H9 (cell line): ENCODE results near the gene TBL1Y. TPM values are rescaled to one million over a fixed set of nuclear protein-coding genes. Genes with fewer than 3 reads are reported as not detected.

Experiments used
- DNase-seq: peaks from one replicate; pipeline ENCODE4 v3.0.0-alpha.2; 2017
- H2AFZ ChIP-seq: one replicate; pipeline ENCODE4 v1.6.1; 2013; ENCODE audit warnings: mild to moderate bottlenecking, low read length, control low read depth, moderate library complexity
- H2AK5ac ChIP-seq: 2 replicates; pipeline ENCODE4 v1.6.1; 2013; ENCODE audit warnings: low read length, control low read depth, mixed read lengths; ENCODE audit not compliant: insufficient read length
- H2BK120ac ChIP-seq: one replicate; pipeline ENCODE4 v1.6.1; 2013; ENCODE audit warnings: low read depth, mild to moderate bottlenecking, low read length, control low read depth, inconsistent platforms; ENCODE audit not compliant: poor library complexity, severe bottlenecking
- H2BK12ac ChIP-seq: 2 replicates; pipeline ENCODE4 v1.6.1; 2013; ENCODE audit warnings: low read length, control low read depth, mixed read lengths, low read depth; ENCODE audit not compliant: insufficient read length
- H2BK15ac ChIP-seq: 2 replicates; pipeline ENCODE4 v1.6.1; 2013; ENCODE audit warnings: low read depth, low read length, control low read depth
- H2BK20ac ChIP-seq: one replicate; pipeline ENCODE4 v1.6.1; 2013; ENCODE audit warnings: low read depth, mild to moderate bottlenecking, low read length, control low read depth, inconsistent platforms; ENCODE audit not compliant: poor library complexity, severe bottlenecking
- H2BK5ac ChIP-seq: 2 replicates; pipeline ENCODE4 v1.6.1; 2013; ENCODE audit warnings: low read length, control low read depth, mixed read lengths; ENCODE audit not compliant: insufficient read length
- H3K14ac ChIP-seq: 2 replicates; pipeline ENCODE4 v1.6.1; 2013; ENCODE audit warnings: low read length, control low read depth; ENCODE audit not compliant: insufficient read depth
- H3K18ac ChIP-seq: 2 replicates; pipeline ENCODE4 v1.6.1; 2013; ENCODE audit warnings: low read depth, mild to moderate bottlenecking, mixed read lengths, low read length, control low read depth; ENCODE audit not compliant: insufficient read length
- H3K23ac ChIP-seq: 2 replicates; pipeline ENCODE4 v1.6.1; 2013; ENCODE audit warnings: low read length, control low read depth, mixed read lengths, low read depth; ENCODE audit not compliant: insufficient read length
- H3K23me2 ChIP-seq: 2 replicates; pipeline ENCODE4 v1.6.1; 2013; ENCODE audit warnings: low read depth, mild to moderate bottlenecking, mixed read lengths, low read length, control low read depth; ENCODE audit not compliant: insufficient read length, poor library complexity, severe bottlenecking
- H3K27ac ChIP-seq: 2 replicates; pipeline ENCODE4 v1.5.1; 2013; ENCODE audit warnings: low read length, control low read depth, mixed read lengths, low read depth; ENCODE audit not compliant: insufficient read length
- H3K27me3 ChIP-seq: 2 replicates; pipeline ENCODE4 v1.6.1; 2013; ENCODE audit warnings: low read length, control low read depth, inconsistent platforms; ENCODE audit not compliant: insufficient read depth
- H3K4ac ChIP-seq: 2 replicates; pipeline ENCODE4 v1.6.1; 2013; ENCODE audit warnings: low read depth, mild to moderate bottlenecking, control low read depth, inconsistent platforms, low read length, moderate library complexity
- H3K4me1 ChIP-seq: 2 replicates; pipeline ENCODE4 v1.6.1; 2013; ENCODE audit warnings: low read length, control low read depth, inconsistent platforms; ENCODE audit not compliant: insufficient read depth
- H3K4me2 ChIP-seq: 2 replicates; pipeline ENCODE4 v1.6.1; 2013; ENCODE audit warnings: low read length, control low read depth, mixed read lengths; ENCODE audit not compliant: insufficient read length, insufficient read depth
- H3K56ac ChIP-seq: 2 replicates; pipeline ENCODE4 v1.6.1; 2013; ENCODE audit warnings: low read depth, mild to moderate bottlenecking, mixed read lengths, low read length, control low read depth; ENCODE audit not compliant: insufficient read length
- H3K79me1 ChIP-seq: 2 replicates; pipeline ENCODE4 v1.6.1; 2013; ENCODE audit warnings: low read depth, mild to moderate bottlenecking, moderate library complexity, low read length, control low read depth, inconsistent platforms; ENCODE audit not compliant: insufficient read depth, poor library complexity, severe bottlenecking
- H3K79me2 ChIP-seq: 2 replicates; pipeline ENCODE4 v1.6.1; 2013; ENCODE audit warnings: low read length, control low read depth, inconsistent platforms; ENCODE audit not compliant: insufficient read depth
- H3K9ac ChIP-seq: 2 replicates; pipeline ENCODE4 v1.6.1; 2013; ENCODE audit warnings: low read length, control low read depth, mixed read lengths; ENCODE audit not compliant: insufficient read length; ENCODE audit errors: extremely low read depth
- H3K9me3 ChIP-seq: one replicate; pipeline ENCODE4 v1.6.1; 2013; ENCODE audit warnings: low read depth, low read length, inconsistent platforms; ENCODE audit not compliant: control insufficient read depth
- H3T11ph ChIP-seq: one replicate; pipeline ENCODE4 v1.6.1; 2013; ENCODE audit warnings: mild to moderate bottlenecking, low read length, control low read depth, inconsistent platforms
- H4K20me1 ChIP-seq: one replicate; pipeline ENCODE4 v1.6.1; 2013; ENCODE audit not compliant: control insufficient read depth, insufficient read length, insufficient read depth
- H4K5ac ChIP-seq: 2 replicates; pipeline ENCODE4 v1.6.1; 2013; ENCODE audit warnings: low read depth, mild to moderate bottlenecking, mixed read lengths, low read length, control low read depth; ENCODE audit not compliant: insufficient read length
- H4K8ac ChIP-seq: replicated peaks from 2 replicates; pipeline ENCODE4 v1.6.1; 2013; ENCODE audit warnings: low read length, control low read depth, mixed read lengths, low read depth; ENCODE audit not compliant: insufficient read length
- H4K91ac ChIP-seq: 2 replicates; pipeline ENCODE4 v1.6.1; 2013; ENCODE audit warnings: low read depth, mild to moderate bottlenecking, moderate library complexity, mixed read lengths, low read length, control low read depth; ENCODE audit not compliant: insufficient read length
- H3K27ac Mint-ChIP-seq, 3 experiments: 2 replicates in 2 of 3; 3 replicates in 1 of 3; pipeline ENCODE4 v1.8.0; 2020 to 2021; ENCODE audit warnings: mixed read lengths in 3 of 3, mild to moderate bottlenecking in 1 of 3, moderate library complexity in 1 of 3
- H3K27me3 Mint-ChIP-seq: 2 replicates; pipeline ENCODE4 v1.8.0; 2021; ENCODE audit warnings: low read depth, mild to moderate bottlenecking, moderate library complexity, mixed read lengths
- H3K36me3 Mint-ChIP-seq, 3 experiments: 2 replicates in 2 of 3; 3 replicates in 1 of 3; pipeline ENCODE4 v1.8.0; 2020 to 2021; ENCODE audit warnings: low read depth in 3 of 3, mixed read lengths in 3 of 3; ENCODE audit not compliant: insufficient read depth in 1 of 3
- H3K4me1 Mint-ChIP-seq, 2 experiments: 2 replicates each; pipeline ENCODE4 v1.8.0; 2020; ENCODE audit warnings: mixed read lengths in 2 of 2
- H3K4me3 Mint-ChIP-seq, 2 experiments: 2 replicates in 1 of 2; 3 replicates in 1 of 2; pipeline ENCODE4 v1.8.0; 2020 to 2021; ENCODE audit warnings: mild to moderate bottlenecking in 2 of 2, mixed read lengths in 2 of 2, moderate library complexity in 1 of 2
- H3K9me3 Mint-ChIP-seq, 2 experiments: 2 replicates in 1 of 2; 3 replicates in 1 of 2; pipeline ENCODE4 v1.8.0; 2020; ENCODE audit warnings: mild to moderate bottlenecking in 2 of 2, mixed read lengths in 2 of 2, moderate library complexity in 1 of 2
- CTCF ChIP-seq: fragments of 200-600 bp; sonication (generic); conservative IDR thresholded peaks from 3 replicates; pipeline ENCODE4 v1.8.0; 2021; ENCODE audit warnings: antibody characterized with exemption, mild to moderate bottlenecking
- WGBS: extraction: QIAGEN DNeasy Blood & Tissue Kit; methylation state at CpG from one replicate; pipeline ENCODE4 v1.1.7; 2013; ENCODE audit warnings: missing lambda C conversion rate, low lambda C conversion rate, mixed read lengths; ENCODE audit not compliant: insufficient read length; ENCODE audit errors: extremely low coverage; 5-methylcytosine and 5-hydroxymethylcytosine counted together
- total RNA-seq: library from RNA; stranded (reverse); gene quantifications from 2 replicates; pipeline ENCODE4 v1.2.1, GENCODE V29; 2021

Gene TBL1Y
- total RNA-seq, 1 experiment from 2014 or later, result not detected

GRCh38 chrY:6972271-6972887 lies 61.9 kb downstream of the TBL1Y start:
- no peaks in the 10 kb centered on the region for H3K4me1 Mint-ChIP-seq
- Histone ChIP-seq H3K27ac (no peak overlapping the region), H4K8ac (no peak overlapping the region), H4K20me1 (no peaks in the 10 kb centered on the region), H2AFZ (no peak overlapping the region), H3K79me1 (no peaks in the 10 kb centered on the region), H3K4me1 (no peaks in the 10 kb centered on the region), H3K4me2 (no peak overlapping the region), H2BK5ac (no peak overlapping the region), H3K9me3 (no peaks in the 10 kb centered on the region), H3K18ac (no peak overlapping the region), H2BK15ac (no peak overlapping the region), H3K56ac (no peak overlapping the region), H2AK5ac (no peak overlapping the region), H2BK20ac (no peak overlapping the region), H3K23me2 (no peaks in the 10 kb centered on the region), H4K5ac (no peak overlapping the region), H3K79me2 (no peaks in the 10 kb centered on the region), H4K91ac (no peak overlapping the region), H3T11ph (no peak overlapping the region), H2BK12ac (no peak overlapping the region), H3K14ac (no peak overlapping the region), H3K23ac (no peak overlapping the region), H2BK120ac (no peak overlapping the region), H3K27me3 (no peaks in the 10 kb centered on the region), H3K9ac (no peak overlapping the region), H3K4ac (no peak overlapping the region)
- H3K27ac Mint-ChIP-seq, result no peak overlapping the region
- no peaks in the 10 kb centered on the region for H3K27me3 Mint-ChIP-seq
- WGBS, result no CpG with 5 or more reads among the region's 4 CpGs
- no peaks in the 10 kb centered on the region for H3K36me3 Mint-ChIP-seq
- no peak for DNase-seq
- TF ChIP-seq CTCF, result no peak
- H3K4me3 Mint-ChIP-seq, result no peak overlapping the region
- no peaks in the 10 kb centered on the region for H3K9me3 Mint-ChIP-seq
